Caco-2 (cell line): ENCODE data around the gene SLC18A3. TPM values are rescaled to one million over a fixed set of nuclear protein-coding genes. Genes with fewer than 3 reads are reported as not detected.

Source experiments
- BruUV-seq: library from RNA; stranded (reverse); fragments of 400-500 nt; replicated peaks from 2 replicates; lab custom pipeline; 2021; lab: Mats Ljungman, UMichigan
- CTCF ChIA-PET: fragments of 300-600 bp; sonication (Branson Sonifier 250); formaldehyde crosslinking; loops from one replicate; lab custom pipeline; 2022; ENCODE audit warnings: antibody characterized with exemption; lab: Charles Lee
- POLR2A ChIA-PET: fragments of 300-600 bp; sonication (Branson Sonifier 250); formaldehyde crosslinking; loops from one replicate; lab custom pipeline; 2022; ENCODE audit warnings: antibody characterized with exemption; lab: Charles Lee
- DNase-seq, 2 experiments: peaks; one replicate each; pipeline versions ENCODE4 v3.0.0 to v3.0.0-alpha.2; 2020 to 2022
- H3K27me3 ChIP-seq: replicated peaks from 2 replicates; pipeline ENCODE4 v1.6.0; 2011; ENCODE audit warnings: low read length; ENCODE audit not compliant: control insufficient read depth, insufficient read depth
- H3K36me3 ChIP-seq: 2 replicates; pipeline ENCODE4 v1.5.1; 2011; ENCODE audit warnings: low read length; ENCODE audit not compliant: control insufficient read depth, insufficient read depth
- H3K4me1 ChIP-seq: fragments of 250-450 bp; sonication (Bioruptor Pico); 2 replicates; pipeline ENCODE4 v1.5.1; 2020; ENCODE audit warnings: mild to moderate bottlenecking
- H3K4me3 ChIP-seq: 2 replicates; pipeline ENCODE4 v1.5.1; 2011; ENCODE audit warnings: low read depth, mild to moderate bottlenecking, control low read depth, low read length
- H3K9me3 ChIP-seq: fragments of 250-450 bp; sonication (Bioruptor Pico); 2 replicates; pipeline ENCODE4 v1.5.1; 2020; ENCODE audit warnings: mild to moderate bottlenecking, moderate library complexity
- H3K27ac Mint-ChIP-seq: one replicate; pipeline ENCODE4 v1.8.0; 2022; ENCODE audit warnings: mixed read lengths; ENCODE audit not compliant: unreplicated experiment
- H3K27me3 Mint-ChIP-seq: one replicate; pipeline ENCODE4 v1.8.0; 2022; ENCODE audit warnings: mixed read lengths; ENCODE audit not compliant: insufficient read depth, unreplicated experiment
- H3K36me3 Mint-ChIP-seq: one replicate; pipeline ENCODE4 v1.8.0; 2022; ENCODE audit warnings: mild to moderate bottlenecking, mixed read lengths; ENCODE audit not compliant: insufficient read depth, unreplicated experiment
- H3K4me1 Mint-ChIP-seq: one replicate; pipeline ENCODE4 v1.8.0; 2022; ENCODE audit warnings: low read depth, mixed read lengths; ENCODE audit not compliant: unreplicated experiment
- H3K4me3 Mint-ChIP-seq: one replicate; pipeline ENCODE4 v1.8.0; 2022; ENCODE audit warnings: mild to moderate bottlenecking, moderate library complexity, mixed read lengths; ENCODE audit not compliant: unreplicated experiment
- H3K9me3 Mint-ChIP-seq: one replicate; pipeline ENCODE4 v1.8.0; 2022; ENCODE audit warnings: mixed read lengths; ENCODE audit not compliant: unreplicated experiment
- CTCF ChIP-seq, 2 experiments: fragments of 200-600 bp in 1 of 2; IDR thresholded peaks; 1 replicate in 1 of 2; 2 replicates in 1 of 2; pipeline versions ENCODE4 v1.5.1 to v1.8.0; 2011 to 2022; ENCODE audit warnings: antibody characterized with exemption in 1 of 2, control low read depth in 1 of 2, inconsistent platforms in 1 of 2, low read depth in 1 of 2, low read length in 1 of 2, mild to moderate bottlenecking in 1 of 2, moderate library complexity in 1 of 2; ENCODE audit not compliant: insufficient read depth in 1 of 2, severe bottlenecking in 1 of 2, unreplicated experiment in 1 of 2
- intact Hi-C: fragments of 100-400 bp; cut with micrococcal nuclease; formaldehyde crosslinking; loops from one replicate; pipeline ENCODE4 v1.10.0; 2022; ENCODE audit not compliant: unreplicated experiment
- total RNA-seq: library from RNA; stranded (reverse); gene quantifications from 2 replicates; pipeline ENCODE4 v1.2.3, GENCODE V29; 2022

Gene SLC18A3
- total RNA-seq, 1 experiment from 2014 or later = not detected

- Histone ChIP-seq H3K36me3 (no peaks in the 10 kb centered on the region), H3K9me3 (peaks cover 3% of the 10 kb centered on the region; the same call in 1 of the 2 replicates), H3K4me1 (peaks cover 10% of the 10 kb centered on the region), H3K27me3 (no peaks in the 10 kb centered on the region), H3K4me3 (no peak overlapping the region)
- CTCF ChIA-PET = no interaction called here
- BruUV-seq = no TSS peak
- Mint-ChIP-seq H3K36me3 (no peaks in the 10 kb centered on the region), H3K27me3 (peaks cover 3% of the 10 kb centered on the region), H3K4me1 (peaks cover 16% of the 10 kb centered on the region), H3K4me3 (no peak overlapping the region), H3K27ac (no peak overlapping the region), H3K9me3 (no peaks in the 10 kb centered on the region)
- no peak for TF ChIP-seq CTCF (IDR thresholded peaks at IDR 0.05; ENCODE audit: insufficient read depth in 1 of 2, low read depth in 1 of 2, low read length in 1 of 2, severe bottlenecking in 1 of 2, unreplicated experiment in 1 of 2)
- intact Hi-C loops = no loop called here
- DNase-seq = no peak
- POLR2A ChIA-PET = interaction anchor here (0.6 kb wide), 1 partner anchor 9 kb away, joined by 3 read pairs; no protein-coding TSS in a partner anchor
Observed at GRCh38 chr10:49578392-49578791, 31.7 kb upstream of the SLC18A3 start.

- no peaks in the 10 kb centered on the region for H3K9me3 Mint-ChIP-seq
- BruUV-seq = no TSS peak
- H3K4me1 Mint-ChIP-seq = peaks cover 16% of the 10 kb centered on the region
- H3K4me3 Mint-ChIP-seq = peak overlapping the region; percentile 1
- Histone ChIP-seq H3K36me3 (no peaks in the 10 kb centered on the region), H3K27me3 (no peaks in the 10 kb centered on the region), H3K4me1 (peaks cover 10% of the 10 kb centered on the region), H3K4me3 (no peak overlapping the region), H3K9me3 (peaks cover 3% of the 10 kb centered on the region; the same call in 1 of the 2 replicates)
- no peaks in the 10 kb centered on the region for H3K36me3 Mint-ChIP-seq
- H3K27me3 Mint-ChIP-seq = peaks cover 3% of the 10 kb centered on the region
- no peak for TF ChIP-seq CTCF (IDR thresholded peaks at IDR 0.05; ENCODE audit: insufficient read depth in 1 of 2, low read depth in 1 of 2, low read length in 1 of 2, severe bottlenecking in 1 of 2, unreplicated experiment in 1 of 2)
- ChIA-PET POLR2A (interaction anchor here (0.6 kb wide), 1 partner anchor 41 kb away, joined by 4 read pairs; the partner anchor contains the start of gene ERCC6), CTCF (interaction anchor here (1.1 kb wide), 1 partner anchor 41 kb away, joined by 6 read pairs; the partner anchor contains the start of gene ERCC6)
- no peak for DNase-seq
- no peak overlapping the region for H3K27ac Mint-ChIP-seq
- intact Hi-C loops = no loop called here
Observed at GRCh38 chr10:49579621-49580020, 30.5 kb upstream of the SLC18A3 start.

GRCh38 chr10:49585387-49585786 is 24.7 kb upstream of the SLC18A3 start:
- Histone ChIP-seq H3K9me3 (peaks cover 8% of the 10 kb centered on the region), H3K4me3 (no peak overlapping the region), H3K36me3 (no peaks in the 10 kb centered on the region), H3K4me1 (no peaks in the 10 kb centered on the region; the same call in 1 of the 2 replicates), H3K27me3 (no peaks in the 10 kb centered on the region)
- CTCF ChIA-PET = no interaction called here
- intact Hi-C loops = no loop called here
- DNase-seq = no peak
- Mint-ChIP-seq H3K9me3 (no peaks in the 10 kb centered on the region), H3K27me3 (peaks cover 3% of the 10 kb centered on the region), H3K4me1 (peaks cover 1% of the 10 kb centered on the region), H3K27ac (no peak overlapping the region), H3K4me3 (no peak overlapping the region), H3K36me3 (no peaks in the 10 kb centered on the region)
- POLR2A ChIA-PET = no interaction called here
- TF ChIP-seq CTCF (IDR thresholded peaks at IDR 0.05; ENCODE audit: insufficient read depth in 1 of 2, low read depth in 1 of 2, low read length in 1 of 2, severe bottlenecking in 1 of 2, unreplicated experiment in 1 of 2) = no peak
- BruUV-seq = no TSS peak
